Keratinocyte (primary cell): ENCODE measurements around the gene RNF157. TPM values are rescaled to one million over a fixed set of nuclear protein-coding genes. Genes with fewer than 3 reads are reported as not detected.

ENCODE experiments used
- DNase-seq: peaks from one replicate; pipeline ENCODE4 v3.0.0-alpha.2; 2011; ENCODE audit warnings: low read depth, missing footprints, low spot score
- FAIRE-seq: peaks from 2 replicates; lab custom pipeline; 2011; peaks lifted over from hg19 to GRCh38; lab: Jason Lieb, UNC
- H2AFZ ChIP-seq: 2 replicates; pipeline ENCODE4 v1.6.0; 2012; ENCODE audit warnings: low read length, control low read depth, inconsistent platforms; ENCODE audit not compliant: control insufficient read depth
- H3K27ac ChIP-seq: 2 replicates; pipeline ENCODE4 v1.5.1; 2011; ENCODE audit warnings: low read length; ENCODE audit not compliant: control insufficient read depth, insufficient read depth
- H3K27me3 ChIP-seq: 3 replicates; pipeline ENCODE4 v1.6.0; 2011; ENCODE audit warnings: low read length; ENCODE audit not compliant: control insufficient read depth, insufficient read depth; ENCODE audit errors: extremely low read depth
- H3K36me3 ChIP-seq, 2 experiments: 2 replicates in 1 of 2; 3 replicates in 1 of 2; pipeline ENCODE4 v1.5.1; 2011; ENCODE audit warnings: low read length in 2 of 2, mild to moderate bottlenecking in 1 of 2; ENCODE audit not compliant: control insufficient read depth in 2 of 2, insufficient read depth in 2 of 2; ENCODE audit errors: extremely low read depth in 1 of 2
- H3K4me1 ChIP-seq: 3 replicates; pipeline ENCODE4 v1.5.1; 2011; ENCODE audit warnings: low read length; ENCODE audit not compliant: control insufficient read depth, insufficient read depth; ENCODE audit errors: extremely low read depth
- H3K4me2 ChIP-seq: 3 replicates; pipeline ENCODE4 v1.6.0; 2011; ENCODE audit warnings: low read depth, low read length; ENCODE audit not compliant: control insufficient read depth, insufficient read depth; ENCODE audit errors: extremely low read depth
- H3K4me3 ChIP-seq, 3 experiments: fragments of 200-600 bp in 1 of 3; sonication (generic) in 1 of 3; 2 replicates in 2 of 3; 3 replicates in 1 of 3; pipeline ENCODE4 v1.5.1; 2011 to 2016; ENCODE audit warnings: low read length in 3 of 3, mild to moderate bottlenecking in 3 of 3, control low read depth in 2 of 3, inconsistent platforms in 1 of 3, low read depth in 1 of 3, mixed read lengths in 1 of 3, mixed run types in 1 of 3, moderate library complexity in 1 of 3; ENCODE audit not compliant: control insufficient read depth in 2 of 3, insufficient read depth in 2 of 3; ENCODE audit errors: extremely low read depth in 1 of 3
- H3K79me2 ChIP-seq: 2 replicates; pipeline ENCODE4 v1.6.0; 2012; ENCODE audit warnings: low read length; ENCODE audit not compliant: control insufficient read depth, insufficient read depth
- H3K9ac ChIP-seq: 3 replicates; pipeline ENCODE4 v1.6.0; 2011; ENCODE audit warnings: low read length; ENCODE audit not compliant: control insufficient read depth, insufficient read depth; ENCODE audit errors: extremely low read depth
- H3K9me1 ChIP-seq: 3 replicates; pipeline ENCODE4 v1.6.0; 2011; ENCODE audit warnings: low read length; ENCODE audit not compliant: control insufficient read depth, insufficient read depth; ENCODE audit errors: extremely low read depth
- H3K9me3 ChIP-seq: 2 replicates; pipeline ENCODE4 v1.5.1; 2012; ENCODE audit warnings: low read depth, low read length; ENCODE audit not compliant: control insufficient read depth
- H4K20me1 ChIP-seq: 3 replicates; pipeline ENCODE4 v1.6.0; 2011; ENCODE audit warnings: low read length; ENCODE audit not compliant: control insufficient read depth, insufficient read depth; ENCODE audit errors: extremely low read depth
- CTCF ChIP-seq, 3 experiments: IDR thresholded peaks in 1 of 3; conservative IDR thresholded peaks in 1 of 3; optimal IDR thresholded peaks in 1 of 3; 2 replicates in 2 of 3; 3 replicates in 1 of 3; pipeline versions ENCODE3 to v1.5.1; 2011; ENCODE audit warnings: low read length in 3 of 3, mild to moderate bottlenecking in 3 of 3, moderate library complexity in 2 of 3, control low read depth in 1 of 3, inconsistent platforms in 1 of 3; ENCODE audit not compliant: insufficient read depth in 2 of 3; ENCODE audit errors: extremely low read depth in 1 of 3
- EZH2 ChIP-seq: IDR thresholded peaks from one replicate; pipeline ENCODE4 v1.6.1; 2012; ENCODE audit warnings: inconsistent platforms, mild to moderate bottlenecking, low read length, moderate library complexity
- dilution Hi-C: fragments of 300-500 bp; cut with MboI; formaldehyde crosslinking; loops from one replicate; pipeline ENCODE4 v1.7.0; 2020; ENCODE audit warnings: low sequenced_read_pairs; ENCODE audit not compliant: extremely low pct_ligation_motif_present
- polyA plus RNA-seq, 5 experiments: library from polyadenylated mRNA; depleted of rRNA in 3 of 5; stranded (reverse) in 3 of 5; stranded (forward) in 1 of 5; unstranded in 1 of 5; fragments of >200 nt; gene quantifications; 1 replicate in 1 of 5; 2 replicates in 3 of 5; 3 replicates in 1 of 5; pipeline versions ENCODE4 v1.2.1 to v1.2.3, GENCODE V29; 2011 to 2012; ENCODE audit warnings: missing spikeins in 2 of 5, low read depth in 1 of 5, low replicate concordance in 1 of 5

Gene RNF157
- polyA plus RNA-seq, 1 donor (not counting 4 experiments of a cell fraction or from before 2014, with no cell fraction given), result not detected

- FAIRE-seq (no peak), DNase-seq (no peak)
- H3K36me3 ChIP-seq, result peaks cover 6 to 12% of the 10 kb centered on the region in 2 experiments
- no peak overlapping the region for H3K9ac ChIP-seq
- no peak overlapping the region for H3K4me3 ChIP-seq
- no peak overlapping the region for H3K27ac ChIP-seq
- H4K20me1 ChIP-seq, result no peaks in the 10 kb centered on the region
- H3K9me1 ChIP-seq, result no peaks in the 10 kb centered on the region
- no peaks in the 10 kb centered on the region for H3K27me3 ChIP-seq
- H2AFZ ChIP-seq, result no peak overlapping the region
- H3K4me2 ChIP-seq, result no peak overlapping the region
- no peak for TF ChIP-seq EZH2
- peaks cover 8% of the 10 kb centered on the region for H3K79me2 ChIP-seq
- dilution Hi-C loops, result no loop called here
- peaks cover 22% of the 10 kb centered on the region for H3K4me1 ChIP-seq
- no peaks in the 10 kb centered on the region for H3K9me3 ChIP-seq
These were observed 32.5 kb upstream of the RNF157 start for GRCh38 chr17:76272541-76273444.

- H4K20me1 ChIP-seq, result no peaks in the 10 kb centered on the region
- no peak for DNase-seq
- H3K36me3 ChIP-seq, result peaks cover 6 to 12% of the 10 kb centered on the region in 2 experiments
- dilution Hi-C loops, result no loop called here
- H3K27ac ChIP-seq, result no peak overlapping the region
- no peak for FAIRE-seq
- peak overlapping the region; percentile 37 for H3K9ac ChIP-seq
- peaks cover 12% of the 10 kb centered on the region for H3K79me2 ChIP-seq
- peak overlapping the region; percentile 48 for H3K4me2 ChIP-seq
- no peaks in the 10 kb centered on the region for H3K9me1 ChIP-seq
- no peaks in the 10 kb centered on the region for H3K27me3 ChIP-seq
- no peak overlapping the region for H3K4me3 ChIP-seq
- H2AFZ ChIP-seq, result no peak overlapping the region
- TF ChIP-seq EZH2, result no peak
- TF ChIP-seq CTCF (optimal IDR thresholded peaks at IDR 0.05 in 1 of 3, IDR thresholded peaks at IDR 0.05 in 1 of 3, conservative IDR thresholded peaks at IDR 0.05 in 1 of 3; ENCODE audit: extremely low read depth in 1 of 3, insufficient read depth in 2 of 3, low read length in 3 of 3), result no peak
- peaks cover 31% of the 10 kb centered on the region for H3K4me1 ChIP-seq
- no peaks in the 10 kb centered on the region for H3K9me3 ChIP-seq
These were observed 31.6 kb upstream of the RNF157 start for GRCh38 chr17:76271669-76272540.
